Measurements from ENCODE around the gene SDC4.

- TF ChIP-seq POLR2A (IDR thresholded peaks at IDR 0.05) (no peak), CTCF (IDR thresholded peaks at IDR 0.05) (no peak), POLR2AphosphoS5 (IDR thresholded peaks at IDR 0.05; ENCODE audit: insufficient read depth in 1 of 2, low read depth in 1 of 2) (no peak)
Measured at GRCh38 chr20:45309075-45309474, 39.1 kb downstream of the SDC4 start.

All from vagina (tissue), 2 donors.